SK-N-SH (cell line): ENCODE measurements around the gene CELF2.

Experiments used
- CTCF ChIP-seq: fragments of 200-600 bp; sonication (generic); IDR thresholded peaks from 2 replicates; pipeline ENCODE4 v1.6.1; 2017; ENCODE audit warnings: antibody characterized with exemption, mild to moderate bottlenecking, moderate library complexity
- EP300 ChIP-seq, 2 experiments: IDR thresholded peaks; 2 replicates each; pipeline versions ENCODE4 v1.4.0 to v1.6.1; 2012; ENCODE audit warnings: borderline replicate concordance in 1 of 2, low read depth in 1 of 2, low read length in 1 of 2
- RAD21 ChIP-seq: IDR thresholded peaks from 2 replicates; pipeline ENCODE4 v1.6.1; 2012; ENCODE audit warnings: mild to moderate bottlenecking, low read length
- RFX5 ChIP-seq: IDR thresholded peaks from 2 replicates; pipeline ENCODE4 v1.6.1; 2012; ENCODE audit warnings: mild to moderate bottlenecking, improper control_type of control experiment, low read length
- SIN3A ChIP-seq: IDR thresholded peaks from 2 replicates; pipeline ENCODE4 v1.6.1; 2012; ENCODE audit warnings: low read depth, mild to moderate bottlenecking, low read length, moderate library complexity, borderline replicate concordance
- ZBTB33 ChIP-seq: IDR thresholded peaks from 2 replicates; pipeline ENCODE4 v1.4.0; 2012; ENCODE audit warnings: low read depth, borderline replicate concordance
- TF ChIP-seq, protein P1 (sequence below): IDR thresholded peaks from 2 replicates; pipeline ENCODE4 v1.6.1; 2012; ENCODE audit warnings: mild to moderate bottlenecking, low read depth, low read length, moderate library complexity
- TF ChIP-seq, protein P2 (sequence below): IDR thresholded peaks from 2 replicates; pipeline ENCODE4; 2012

DNA sequence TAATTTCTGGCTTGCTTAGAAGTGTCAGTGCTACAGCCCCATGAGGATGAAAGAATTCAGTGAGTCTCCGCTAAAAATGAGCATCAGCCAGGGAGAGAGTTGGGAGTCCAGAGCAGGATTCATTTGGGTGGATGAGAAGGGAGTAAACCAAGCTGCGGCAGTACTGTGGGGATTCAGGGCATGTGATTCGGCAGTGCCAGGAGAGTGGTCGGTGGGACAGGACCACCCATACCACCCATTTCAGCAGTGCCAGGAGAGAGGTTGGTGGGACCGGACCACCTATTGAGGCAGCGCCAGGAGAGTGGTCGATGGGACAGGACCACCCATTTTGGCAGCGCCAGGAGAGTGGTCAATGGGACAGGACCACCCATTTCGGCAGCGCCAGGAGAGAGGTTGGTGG, 144.2 kb downstream of the CELF2 start:
- TF ChIP-seq CTCF: no peak
- TF ChIP-seq, protein P1, sequence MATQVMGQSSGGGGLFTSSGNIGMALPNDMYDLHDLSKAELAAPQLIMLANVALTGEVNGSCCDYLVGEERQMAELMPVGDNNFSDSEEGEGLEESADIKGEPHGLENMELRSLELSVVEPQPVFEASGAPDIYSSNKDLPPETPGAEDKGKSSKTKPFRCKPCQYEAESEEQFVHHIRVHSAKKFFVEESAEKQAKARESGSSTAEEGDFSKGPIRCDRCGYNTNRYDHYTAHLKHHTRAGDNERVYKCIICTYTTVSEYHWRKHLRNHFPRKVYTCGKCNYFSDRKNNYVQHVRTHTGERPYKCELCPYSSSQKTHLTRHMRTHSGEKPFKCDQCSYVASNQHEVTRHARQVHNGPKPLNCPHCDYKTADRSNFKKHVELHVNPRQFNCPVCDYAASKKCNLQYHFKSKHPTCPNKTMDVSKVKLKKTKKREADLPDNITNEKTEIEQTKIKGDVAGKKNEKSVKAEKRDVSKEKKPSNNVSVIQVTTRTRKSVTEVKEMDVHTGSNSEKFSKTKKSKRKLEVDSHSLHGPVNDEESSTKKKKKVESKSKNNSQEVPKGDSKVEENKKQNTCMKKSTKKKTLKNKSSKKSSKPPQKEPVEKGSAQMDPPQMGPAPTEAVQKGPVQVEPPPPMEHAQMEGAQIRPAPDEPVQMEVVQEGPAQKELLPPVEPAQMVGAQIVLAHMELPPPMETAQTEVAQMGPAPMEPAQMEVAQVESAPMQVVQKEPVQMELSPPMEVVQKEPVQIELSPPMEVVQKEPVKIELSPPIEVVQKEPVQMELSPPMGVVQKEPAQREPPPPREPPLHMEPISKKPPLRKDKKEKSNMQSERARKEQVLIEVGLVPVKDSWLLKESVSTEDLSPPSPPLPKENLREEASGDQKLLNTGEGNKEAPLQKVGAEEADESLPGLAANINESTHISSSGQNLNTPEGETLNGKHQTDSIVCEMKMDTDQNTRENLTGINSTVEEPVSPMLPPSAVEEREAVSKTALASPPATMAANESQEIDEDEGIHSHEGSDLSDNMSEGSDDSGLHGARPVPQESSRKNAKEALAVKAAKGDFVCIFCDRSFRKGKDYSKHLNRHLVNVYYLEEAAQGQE: no peak
- TF ChIP-seq, protein P2, sequence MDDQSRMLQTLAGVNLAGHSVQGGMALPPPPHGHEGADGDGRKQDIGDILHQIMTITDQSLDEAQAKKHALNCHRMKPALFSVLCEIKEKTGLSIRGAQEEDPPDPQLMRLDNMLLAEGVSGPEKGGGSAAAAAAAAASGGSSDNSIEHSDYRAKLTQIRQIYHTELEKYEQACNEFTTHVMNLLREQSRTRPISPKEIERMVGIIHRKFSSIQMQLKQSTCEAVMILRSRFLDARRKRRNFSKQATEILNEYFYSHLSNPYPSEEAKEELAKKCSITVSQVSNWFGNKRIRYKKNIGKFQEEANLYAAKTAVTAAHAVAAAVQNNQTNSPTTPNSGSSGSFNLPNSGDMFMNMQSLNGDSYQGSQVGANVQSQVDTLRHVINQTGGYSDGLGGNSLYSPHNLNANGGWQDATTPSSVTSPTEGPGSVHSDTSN: no peak
- no peak for TF ChIP-seq ZBTB33
- TF ChIP-seq EP300 (IDR thresholded peaks at IDR 0.05; ENCODE audit: borderline replicate concordance in 1 of 2, low read depth in 1 of 2, low read length in 1 of 2): no peak
- TF ChIP-seq SIN3A: no peak
- no peak for TF ChIP-seq RFX5
- TF ChIP-seq RAD21: no peak
